Measurements from ENCODE around the gene VWA8. TPM values are rescaled to one million over a fixed set of nuclear protein-coding genes. Genes with fewer than 3 reads are reported as not detected.

Gene VWA8
- total and polyA plus RNA-seq, 2 of the 8 experiments (the other 6 are each of a cell fraction or from before 2014, with no cell fraction given), result 5.9 to 19.6 TPM

DNA sequence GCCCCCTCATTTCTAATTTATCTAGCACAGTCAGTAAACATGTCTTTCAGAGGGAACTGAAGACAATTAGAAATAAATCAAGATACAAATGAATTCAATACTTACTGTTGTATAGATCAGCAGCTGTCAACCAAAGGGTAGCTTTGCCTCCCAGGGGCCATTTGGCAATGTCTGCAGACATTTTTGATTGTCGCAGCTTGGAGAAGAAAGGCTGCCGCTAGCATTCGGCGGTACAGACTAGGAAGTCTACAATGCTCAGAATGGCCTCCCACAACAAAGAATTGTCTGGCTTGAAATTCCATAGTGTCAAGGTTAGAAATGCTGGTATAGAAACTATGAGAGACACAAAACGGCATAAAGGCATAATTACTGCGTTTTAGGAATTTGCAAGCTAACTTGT is 412.0 kb downstream of the VWA8 start:
- DNase-seq (ENCODE audit: low read depth in 1 of 2, low spot score in 2 of 2) (no peak), FAIRE-seq (no peak)
- Histone ChIP-seq H3K27ac (ENCODE audit: low read depth, low read length) (no peak overlapping the region), H3K4me2 (ENCODE audit: insufficient read depth in 1 of 2, low read depth in 2 of 2, low read length in 2 of 2) (no peak overlapping the region), H4K91ac (replicated peaks; ENCODE audit: insufficient read length, low read length) (no peak overlapping the region), H2BK120ac (replicated peaks; ENCODE audit: low read depth, low read length) (no peak overlapping the region), H3K14ac (ENCODE audit: insufficient read length) (no peak overlapping the region), H3K4me3 (ENCODE audit: extremely low read depth in 1 of 4, insufficient read depth in 2 of 4, low read depth in 3 of 4, low read length in 4 of 4) (no peak overlapping the region), H2BK15ac (ENCODE audit: low read length) (no peak overlapping the region), H3K9ac (replicated peaks in 1 of 4; ENCODE audit: extremely low read depth in 1 of 4, low read depth in 3 of 4, low read length in 3 of 4) (no peak overlapping the region), H4K20me1 (replicated peaks in 1 of 2; ENCODE audit: control insufficient read depth in 1 of 2, insufficient read depth in 2 of 2, low read length in 2 of 2) (no peaks in the 10 kb centered on the region), H3K79me1 (ENCODE audit: low read depth, low read length) (no peaks in the 10 kb centered on the region), H3K4me1 (replicated peaks in 1 of 4; ENCODE audit: control insufficient read depth in 3 of 4, insufficient read depth in 4 of 4, low read length in 3 of 4) (peaks cover 0 to 3% (median 2%) of the 10 kb centered on the region in 4 experiments; a peak in 3 of 7 replicates), H3K23me2 (ENCODE audit: low read depth, low read length) (no peaks in the 10 kb centered on the region), H3K56ac (replicated peaks; ENCODE audit: insufficient read length, low read depth, low read length) (no peak overlapping the region), H4K5ac (ENCODE audit: insufficient read length, low read depth, low read length) (no peak overlapping the region), H3K27me3 (replicated peaks in 1 of 4; ENCODE audit: control insufficient read depth in 3 of 4, extremely low read depth in 1 of 4, insufficient read depth in 3 of 4, low read length in 3 of 4) (no peaks in the 10 kb centered on the region; a peak in 1 of 7 replicates), H2BK5ac (ENCODE audit: low read depth, low read length) (no peak overlapping the region), H3K23ac (ENCODE audit: insufficient read length) (no peak overlapping the region), H3K18ac (ENCODE audit: extremely low read depth, low read length) (no peak overlapping the region), H2BK20ac (ENCODE audit: low read length) (no peak overlapping the region), H3K9me3 (ENCODE audit: insufficient read depth in 2 of 2, low read depth in 1 of 2, low read length in 1 of 2) (no peaks in the 10 kb centered on the region), H3K79me2 (ENCODE audit: control insufficient read depth in 1 of 2, insufficient read depth in 2 of 2, low read length in 2 of 2) (no peaks in the 10 kb centered on the region), H3K36me3 (ENCODE audit: control insufficient read depth in 2 of 4, insufficient read depth in 4 of 4, low read length in 3 of 4) (no peaks in the 10 kb centered on the region), H4K8ac (ENCODE audit: extremely low read depth, insufficient read depth, low read length) (no peak overlapping the region), H2AK5ac (ENCODE audit: low read depth, low read length) (no peak overlapping the region), H2BK12ac (ENCODE audit: low read depth, low read length) (no peak overlapping the region), H3K4ac (replicated peaks; ENCODE audit: insufficient read length, low read depth, low read length) (no peak overlapping the region), H2AFZ (ENCODE audit: low read length) (no peak overlapping the region)
- WGBS, 2 experiments (ENCODE audit: extremely low coverage in 1 of 2, insufficient coverage in 1 of 2, insufficient read length in 1 of 2, insufficient replicate concordance in 2 of 2, low coverage in 1 of 2, low lambda C conversion rate in 2 of 2, missing lambda C conversion rate in 1 of 2), result 96% methylated on average over 6 of the region's 6 CpGs; no CpG with 5 or more reads in 1 of the 2 experiments
- CTCF ChIA-PET (ENCODE audit: partially characterized antibody), result interaction anchor here (1.1 to 1.4 kb wide), 2 partner anchors 16 to 104 kb away, joined by 3 read pairs; no protein-coding TSS in a partner anchor
- POLR2A ChIA-PET (ENCODE audit: partially characterized antibody), result no interaction called here
- no peak for TF ChIP-seq KDM5A (IDR thresholded peaks at IDR 0.05; ENCODE audit: low read length)
- no peak for TF ChIP-seq HDAC2 (IDR thresholded peaks at IDR 0.05; ENCODE audit: borderline replicate concordance in 1 of 2, low read depth in 2 of 2, low read length in 2 of 2)
- TF ChIP-seq GABPA (IDR thresholded peaks at IDR 0.05; ENCODE audit: borderline replicate concordance, insufficient read depth, low read length), result no peak
- no peak for TF ChIP-seq SIN3A (conservative IDR thresholded peaks at IDR 0.05 in 1 of 2, IDR thresholded peaks at IDR 0.05 in 1 of 2; ENCODE audit: low read depth in 1 of 2, low read length in 2 of 2)
- TF ChIP-seq RFX5 (IDR thresholded peaks at IDR 0.05; ENCODE audit: borderline replicate concordance, low read depth, low read length), result no peak
- TF ChIP-seq SP4 (IDR thresholded peaks at IDR 0.05; ENCODE audit: low read length), result no peak
- no peak for TF ChIP-seq TEAD4 (IDR thresholded peaks at IDR 0.05; ENCODE audit: low read depth, low read length)
